Fibroblast of gingiva (primary cell): ENCODE results near the gene DYRK2.
A peak's percentile ranks its signal among the peaks of the same experiment; 100 is the strongest.
"Not testable (repeated sequence)": the region's sequence is repeated elsewhere in the genome, so short reads cannot be mapped to it uniquely, and the experiment has no call there.

ENCODE experiments used
- DNase-seq: peaks from one replicate; pipeline ENCODE4 v3.0.0-alpha.2; 2011; ENCODE audit warnings: low read depth

Gene DYRK2

GRCh38 chr12:67671419-67671818 is 22.9 kb downstream of the DYRK2 start:
- no peak for DNase-seq

- no peak for DNase-seq
Observed at GRCh38 chr12:67671892-67672291, 23.3 kb downstream of the DYRK2 start.

- DNase-seq = not testable (repeated sequence)
Observed at GRCh38 chr12:67672507-67672906, 24.0 kb downstream of the DYRK2 start.

GRCh38 chr12:67673509-67673908 is 25.0 kb downstream of the DYRK2 start:
- DNase-seq = not testable (repeated sequence)

- no peak for DNase-seq
Observed at GRCh38 chr12:67674417-67674816, 25.9 kb downstream of the DYRK2 start.

GRCh38 chr12:67676624-67677023 is 28.1 kb downstream of the DYRK2 start:
- DNase-seq = no peak

- no peak for DNase-seq
Observed at GRCh38 chr12:67677166-67677565, 28.6 kb downstream of the DYRK2 start.

GRCh38 chr12:67681105-67681778 is 32.7 kb downstream of the DYRK2 start:
- DNase-seq = peak; percentile 87

- no peak for DNase-seq
Observed at GRCh38 chr12:67681941-67682620, 33.5 kb downstream of the DYRK2 start.

- no peak for DNase-seq
Observed at GRCh38 chr12:67689385-67689784, 40.8 kb downstream of the DYRK2 start.

GRCh38 chr12:67690656-67691055 is 42.1 kb downstream of the DYRK2 start:
- no peak for DNase-seq

GRCh38 chr12:67691220-67691619 is 42.7 kb downstream of the DYRK2 start:
- DNase-seq = no peak

- DNase-seq = no peak
Observed at GRCh38 chr12:67692135-67692534, 43.6 kb downstream of the DYRK2 start.

GRCh38 chr12:67692966-67693365 is 44.4 kb downstream of the DYRK2 start:
- no peak for DNase-seq

GRCh38 chr12:67693894-67694293 is 45.3 kb downstream of the DYRK2 start:
- DNase-seq = no peak

GRCh38 chr12:67694306-67694900 is 45.9 kb downstream of the DYRK2 start:
- DNase-seq = no peak

GRCh38 chr12:67695974-67696373 is 47.4 kb downstream of the DYRK2 start:
- no peak for DNase-seq

GRCh38 chr12:67697443-67697842 is 48.9 kb downstream of the DYRK2 start:
- no peak for DNase-seq

- DNase-seq = no peak
Observed at GRCh38 chr12:67697967-67698366, 49.4 kb downstream of the DYRK2 start.

GRCh38 chr12:67698672-67699581 is 50.4 kb downstream of the DYRK2 start:
- DNase-seq = no peak

GRCh38 chr12:67701121-67701520 is 52.6 kb downstream of the DYRK2 start:
- no peak for DNase-seq

- DNase-seq = no peak
Observed at GRCh38 chr12:67702136-67702535, 53.6 kb downstream of the DYRK2 start.
